HG02870 (cell line): ENCODE measurements around the gene SLC36A4.
"Not testable (repeated sequence)": the region's sequence is repeated elsewhere in the genome, so short reads cannot be mapped to it uniquely, and the experiment has no call there.

Experiments
- ATAC-seq: cut with Tn5 transposase; IDR thresholded peaks from one replicate; pipeline ENCODE4 v1.9.1; 2021; ENCODE audit warnings: mild to moderate bottlenecking, moderate library complexity; ENCODE audit not compliant: unreplicated experiment

The SLC36A4 gene

DNA sequence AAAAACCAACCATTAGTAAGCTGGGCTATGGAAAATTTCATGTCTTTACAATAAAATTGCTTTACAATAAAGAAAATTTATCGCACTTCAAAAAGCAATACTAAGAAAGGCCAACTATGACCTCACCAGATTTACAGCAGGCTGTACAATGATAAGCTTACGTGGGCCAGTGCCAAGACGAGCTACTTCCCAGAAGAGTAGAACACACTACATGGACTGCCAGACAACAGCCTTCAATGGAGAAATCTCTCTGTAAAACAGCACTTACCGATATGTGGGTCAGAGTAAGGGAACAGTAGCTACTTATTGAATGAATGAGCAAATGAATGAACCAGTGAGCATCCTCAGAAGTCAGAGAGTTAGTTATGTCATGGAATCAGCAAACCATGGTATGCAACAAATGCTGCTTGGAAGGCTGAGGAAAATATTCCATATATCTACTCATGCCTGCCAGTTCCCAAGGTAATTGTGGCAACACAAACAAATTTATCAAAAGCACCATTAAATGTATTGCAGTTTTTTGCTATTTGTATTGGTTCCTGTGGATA lies 74.4 kb downstream of the SLC36A4 start:
- ATAC-seq, result no peak

DNA sequence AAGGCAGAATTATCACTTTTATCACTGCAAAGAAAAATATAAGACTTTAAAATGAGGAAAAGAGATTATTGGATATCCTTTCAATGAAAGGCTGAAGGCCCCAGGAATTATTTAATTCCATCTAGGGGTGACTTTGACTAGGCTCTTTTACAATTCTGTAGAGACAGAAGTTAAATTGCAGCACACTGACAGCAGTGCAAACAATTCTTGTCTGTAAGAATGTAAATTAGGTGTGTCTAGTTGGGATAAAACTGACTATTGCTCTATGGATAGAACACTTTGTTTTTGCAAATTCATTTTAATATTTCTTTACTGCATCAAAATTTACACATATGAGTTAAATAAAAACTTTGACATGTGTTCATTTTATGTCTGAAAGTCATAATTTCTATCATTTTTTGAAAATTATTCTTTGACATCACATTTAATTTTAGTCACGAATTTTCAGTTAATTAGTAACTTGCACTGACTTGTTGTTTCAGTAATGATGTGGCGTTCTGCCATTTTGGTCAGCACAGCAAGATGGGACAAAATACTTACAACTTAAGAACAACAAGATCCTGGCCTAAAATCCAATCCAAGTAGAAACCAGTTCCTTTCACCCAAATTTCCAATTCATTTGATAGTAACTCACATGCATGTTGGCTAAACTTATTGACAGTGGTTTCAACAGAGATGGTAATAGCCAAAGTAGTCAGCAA lies 75.1 kb downstream of the SLC36A4 start:
- no peak for ATAC-seq

DNA sequence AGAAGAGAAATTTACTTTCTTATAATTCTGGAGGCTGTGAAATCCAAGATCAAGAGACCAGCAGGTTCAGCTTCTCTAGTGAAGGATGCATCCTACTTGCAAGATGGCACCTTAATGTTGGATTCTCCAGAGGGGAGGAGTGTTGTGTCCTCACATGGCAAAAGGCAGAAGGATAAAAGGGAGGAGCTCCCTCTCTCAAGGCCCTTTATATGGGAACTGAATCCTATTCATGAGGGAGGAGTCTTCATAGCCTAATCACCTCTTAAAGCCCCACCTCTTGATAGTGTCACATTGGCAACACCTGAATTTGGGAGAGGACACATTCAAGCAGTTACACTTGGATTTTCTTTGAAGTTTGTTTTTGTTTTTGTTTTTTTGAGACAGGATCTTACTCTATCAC lies 79.5 kb downstream of the SLC36A4 start:
- no peak for ATAC-seq

- ATAC-seq, result no peak
Measured at GRCh38 chr11:93117565-93117964, 80.2 kb downstream of the SLC36A4 start.

DNA sequence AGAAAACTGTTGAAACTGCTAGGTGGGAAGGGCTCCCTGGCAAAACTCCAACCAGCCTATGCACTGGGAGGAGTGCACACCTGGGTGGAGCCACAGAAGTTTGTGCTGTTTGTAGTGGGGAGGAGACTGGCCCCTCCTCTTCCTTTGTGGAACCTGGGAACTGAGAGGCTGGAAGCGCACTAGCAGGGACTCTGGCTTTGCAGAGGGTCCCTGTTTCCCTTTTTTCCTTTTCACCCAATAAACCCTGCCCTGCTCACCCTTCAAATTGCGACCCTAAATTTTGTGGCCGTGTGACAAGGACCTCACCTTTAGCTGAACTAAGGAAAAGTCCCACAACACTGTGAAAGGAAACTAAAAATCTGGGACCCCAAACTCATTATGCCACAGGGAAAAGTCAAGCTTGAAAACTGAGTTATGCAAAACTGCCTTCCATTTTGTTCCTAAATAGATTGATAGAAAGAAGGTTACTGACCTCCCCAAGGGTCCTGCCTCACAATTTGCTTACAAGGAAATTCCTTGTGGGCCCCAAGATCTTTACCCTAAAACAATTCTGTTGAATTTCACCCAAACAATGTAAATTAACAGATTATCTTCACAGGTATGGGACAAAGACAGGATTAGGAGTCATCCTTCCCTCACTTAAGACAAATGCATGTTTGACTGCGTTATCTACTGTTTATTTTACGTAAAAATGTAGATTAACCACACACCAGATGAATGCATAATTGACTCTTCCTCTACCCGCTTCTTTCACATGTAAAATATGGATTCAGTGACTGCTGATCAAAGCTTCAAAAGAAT lies 81.0 kb downstream of the SLC36A4 start:
- ATAC-seq, result no peak

DNA sequence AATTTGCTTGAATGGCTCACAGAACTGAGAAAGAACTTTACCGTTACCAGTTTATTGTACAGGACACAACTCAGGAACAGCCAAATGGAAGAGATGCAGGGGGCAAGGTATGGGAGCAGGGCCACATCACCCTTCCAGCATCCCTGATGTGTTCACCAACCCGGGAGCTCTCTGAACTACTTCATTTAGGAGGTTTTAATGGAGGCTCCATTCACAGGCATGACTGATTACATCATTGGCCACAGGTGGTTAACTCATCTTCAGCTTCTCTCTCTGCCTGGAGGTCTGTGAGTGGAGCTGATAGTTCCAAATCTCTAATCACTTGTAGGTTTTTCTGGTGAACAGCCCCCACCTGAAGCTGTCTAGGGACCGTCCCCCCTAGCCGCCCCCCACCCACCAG lies 83.5 kb downstream of the SLC36A4 start:
- ATAC-seq, result no peak

DNA sequence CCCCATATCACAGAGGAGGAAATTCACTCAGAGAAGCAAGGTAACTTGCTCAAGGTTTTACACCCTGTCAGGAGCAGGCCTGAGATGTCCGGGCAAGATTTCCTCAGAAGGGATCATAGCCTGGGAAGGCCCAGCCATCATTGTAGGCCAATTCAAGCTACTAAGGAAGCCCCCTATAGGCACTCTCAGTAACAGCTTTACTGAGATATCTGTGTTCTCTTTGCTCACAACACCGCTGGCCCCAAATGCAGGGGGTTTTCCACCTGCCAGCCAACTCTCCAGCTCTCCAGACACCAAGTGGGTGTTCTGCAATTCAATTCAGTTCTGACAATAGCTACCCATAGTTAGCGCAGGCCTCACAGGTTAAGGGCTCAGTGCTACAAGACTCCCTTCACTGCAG lies 84.0 kb downstream of the SLC36A4 start:
- no peak for ATAC-seq

GRCh38 chr11:93111147-93111546 lies 86.6 kb downstream of the SLC36A4 start:
- ATAC-seq, result not testable (repeated sequence)

DNA sequence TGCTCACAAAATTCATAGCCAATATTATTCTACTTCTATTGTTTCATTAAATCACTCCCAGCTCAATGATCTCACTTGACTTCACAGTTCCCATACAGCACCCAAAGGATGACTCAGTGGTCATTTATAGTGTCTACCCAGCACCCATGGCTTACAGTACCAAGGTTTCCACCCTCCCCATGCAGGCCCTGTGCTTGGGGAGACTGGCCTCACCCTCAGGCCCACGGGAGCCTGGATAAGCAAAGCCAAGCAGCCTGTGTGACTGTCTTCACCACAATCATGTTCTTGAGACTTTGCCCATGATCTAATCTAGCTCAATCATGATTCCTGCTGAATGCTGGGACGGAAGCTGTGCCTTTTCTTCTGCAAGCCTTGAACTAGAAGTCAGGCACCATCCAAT lies 97.6 kb downstream of the SLC36A4 start:
- no peak for ATAC-seq

DNA sequence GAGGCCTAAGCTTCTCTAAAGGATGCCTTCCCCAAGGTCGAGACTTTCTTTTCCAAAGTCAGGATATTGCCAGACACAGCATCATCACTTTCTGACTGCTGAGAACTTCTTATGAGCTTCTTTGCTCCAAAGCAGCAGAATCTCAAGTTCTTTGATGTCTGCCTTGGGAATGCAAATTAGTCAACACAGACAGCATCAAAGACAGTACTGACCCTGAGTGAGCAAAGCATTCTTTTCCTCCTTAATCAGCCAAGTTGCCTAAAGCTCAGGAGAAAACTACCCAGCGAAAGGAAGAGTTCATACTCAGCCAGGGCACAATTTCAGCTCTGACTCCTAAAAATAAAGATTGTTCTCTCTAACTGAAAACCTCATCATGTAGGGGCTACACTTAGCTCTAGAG lies 98.0 kb downstream of the SLC36A4 start:
- ATAC-seq, result no peak
